NK-92 (cell line): ENCODE data around the gene BMP10.
"Not testable (repeated sequence)": the region's sequence is repeated elsewhere in the genome, so short reads cannot be mapped to it uniquely, and the experiment has no call there.

Source experiments
- DNase-seq: peaks from one replicate; lab custom pipeline; 2025; ENCODE audit not compliant: unreplicated experiment; lab: John Stamatoyannopoulos, UW

Gene BMP10

DNA sequence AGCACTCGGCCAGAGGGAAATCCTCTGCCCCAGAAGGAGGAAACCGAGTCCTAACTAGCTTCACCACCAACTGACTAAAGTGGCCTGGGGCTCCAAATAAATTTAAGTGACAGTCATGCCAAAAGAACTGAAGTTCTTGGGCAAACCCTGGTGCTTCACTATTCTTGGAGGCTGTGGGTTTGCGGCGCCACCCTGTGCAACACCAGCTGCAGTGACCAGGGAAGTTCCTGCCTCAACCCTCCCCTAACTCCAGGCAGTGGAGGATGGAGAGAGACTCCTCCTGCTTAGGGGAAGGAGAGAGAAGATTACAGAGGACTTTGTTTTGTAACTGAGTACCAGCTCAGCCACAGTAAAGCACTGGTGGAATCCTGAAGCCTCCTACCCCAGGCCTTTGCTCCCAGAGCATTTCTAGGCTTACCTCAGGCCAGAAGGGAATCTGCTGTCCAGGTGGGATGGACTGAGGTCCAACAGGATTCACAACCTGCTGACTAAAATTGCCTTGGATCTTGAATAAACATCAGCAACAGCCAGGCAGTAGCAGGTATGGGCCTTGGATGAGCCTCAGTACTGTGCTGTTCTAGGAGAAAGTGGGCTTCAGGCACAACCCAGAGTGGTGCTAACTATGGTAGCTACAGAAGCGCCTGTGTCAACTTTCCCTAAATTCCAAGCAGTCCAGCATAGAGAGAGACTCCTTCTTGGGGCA lies 29.4 kb upstream of the BMP10 start:
- no peak for DNase-seq

DNA sequence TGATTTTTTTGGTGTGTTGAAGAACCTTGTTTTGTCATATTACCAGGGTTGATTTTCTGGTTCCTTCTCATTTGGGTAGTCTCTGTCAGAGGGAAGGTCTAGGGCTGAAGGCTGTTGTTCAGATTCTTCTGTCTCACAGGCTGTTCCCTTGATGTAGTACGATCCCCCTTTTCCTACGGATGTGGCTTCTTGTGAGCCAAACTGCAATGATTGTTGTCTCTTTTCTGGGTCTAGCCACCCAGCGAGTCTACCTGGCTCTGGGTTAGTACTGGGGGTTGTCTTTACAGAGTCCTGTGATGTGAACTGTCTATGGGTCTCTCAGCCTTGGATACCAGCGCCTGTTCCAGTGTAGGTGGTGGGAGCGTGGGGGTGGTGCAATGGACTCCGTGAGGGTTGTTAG lies 24.8 kb upstream of the BMP10 start:
- not testable (repeated sequence) for DNase-seq

DNA sequence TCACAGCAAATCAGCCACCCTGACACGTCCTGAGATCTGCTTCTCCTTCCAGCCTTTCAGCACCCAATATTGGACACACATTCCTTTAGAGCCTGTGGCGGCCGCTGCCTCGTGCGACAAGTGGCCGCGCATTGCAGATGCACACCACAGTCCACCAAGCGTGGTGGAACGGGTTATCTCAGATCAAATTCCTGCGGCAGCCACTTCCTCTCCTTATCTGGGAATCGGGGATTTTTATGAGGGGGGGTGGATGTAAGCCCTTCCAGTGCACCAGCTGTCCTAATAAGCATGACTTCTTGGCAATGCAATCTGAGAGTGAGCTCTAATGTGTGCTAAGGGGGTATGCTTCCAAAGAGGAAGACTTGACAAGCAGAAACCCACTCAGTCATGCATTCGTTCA lies 18.3 kb upstream of the BMP10 start:
- no peak for DNase-seq

DNA sequence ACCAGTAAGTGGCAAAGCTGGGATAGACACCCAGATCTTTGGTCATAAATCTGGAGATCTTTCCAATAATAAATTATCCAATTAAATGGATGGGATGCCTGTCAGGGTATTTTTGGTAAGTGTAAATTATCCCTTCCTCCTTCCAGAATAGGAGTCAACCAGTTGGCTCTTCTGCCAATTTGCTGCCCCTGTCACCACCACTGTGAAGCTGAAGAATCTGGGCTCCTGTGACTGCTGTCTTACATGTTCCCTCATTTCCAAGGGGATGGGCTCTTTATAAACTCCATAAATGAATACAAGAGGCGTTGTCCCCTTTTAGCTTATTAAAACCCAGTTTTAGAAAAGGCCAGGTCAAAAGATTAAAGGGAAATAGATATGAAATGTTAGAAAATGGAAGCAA lies 17.8 kb upstream of the BMP10 start:
- no peak for DNase-seq

DNA sequence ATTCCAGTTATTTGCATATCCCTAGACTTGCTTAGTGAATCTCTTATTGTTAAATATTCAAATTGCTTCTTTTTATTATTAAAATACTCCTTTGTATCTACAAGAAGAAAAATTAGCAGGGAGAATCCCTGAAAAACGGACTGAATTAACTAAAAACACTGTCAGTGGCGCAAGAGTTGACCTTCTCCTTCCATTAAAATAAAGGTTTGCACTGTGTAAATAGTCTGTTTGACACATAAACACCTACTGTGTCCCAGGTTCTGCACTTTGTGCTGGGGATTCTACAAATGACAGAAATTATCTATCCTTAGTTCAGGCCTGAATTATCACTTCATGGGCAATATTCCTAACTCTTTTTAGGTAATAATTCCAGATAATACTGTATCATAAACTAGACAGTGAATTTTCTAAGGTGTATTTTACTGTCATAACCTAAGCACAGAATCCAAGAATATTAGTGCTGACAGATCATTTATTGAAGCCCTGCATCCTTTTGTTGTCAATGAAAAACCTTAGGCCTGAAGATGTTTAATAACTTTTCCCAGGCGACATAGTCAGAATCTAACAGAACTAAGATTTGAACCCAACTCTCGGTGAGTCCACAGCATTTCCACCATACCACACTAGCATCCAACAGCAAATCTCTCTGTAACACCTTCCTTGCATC lies 17.0 kb upstream of the BMP10 start:
- DNase-seq: no peak

DNA sequence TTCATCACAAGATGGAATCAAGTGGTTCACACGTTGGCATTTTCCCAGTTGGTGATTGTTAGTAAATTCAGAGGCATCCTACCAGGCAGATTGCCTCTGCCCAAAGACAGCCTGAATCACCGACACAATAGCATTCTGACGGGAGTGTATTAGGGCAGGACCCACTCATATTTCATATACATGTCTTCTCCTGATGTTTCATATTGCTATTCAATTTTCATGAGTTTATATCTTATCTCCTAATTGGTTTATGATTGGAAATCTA lies 14.5 kb upstream of the BMP10 start:
- no peak for DNase-seq

DNA sequence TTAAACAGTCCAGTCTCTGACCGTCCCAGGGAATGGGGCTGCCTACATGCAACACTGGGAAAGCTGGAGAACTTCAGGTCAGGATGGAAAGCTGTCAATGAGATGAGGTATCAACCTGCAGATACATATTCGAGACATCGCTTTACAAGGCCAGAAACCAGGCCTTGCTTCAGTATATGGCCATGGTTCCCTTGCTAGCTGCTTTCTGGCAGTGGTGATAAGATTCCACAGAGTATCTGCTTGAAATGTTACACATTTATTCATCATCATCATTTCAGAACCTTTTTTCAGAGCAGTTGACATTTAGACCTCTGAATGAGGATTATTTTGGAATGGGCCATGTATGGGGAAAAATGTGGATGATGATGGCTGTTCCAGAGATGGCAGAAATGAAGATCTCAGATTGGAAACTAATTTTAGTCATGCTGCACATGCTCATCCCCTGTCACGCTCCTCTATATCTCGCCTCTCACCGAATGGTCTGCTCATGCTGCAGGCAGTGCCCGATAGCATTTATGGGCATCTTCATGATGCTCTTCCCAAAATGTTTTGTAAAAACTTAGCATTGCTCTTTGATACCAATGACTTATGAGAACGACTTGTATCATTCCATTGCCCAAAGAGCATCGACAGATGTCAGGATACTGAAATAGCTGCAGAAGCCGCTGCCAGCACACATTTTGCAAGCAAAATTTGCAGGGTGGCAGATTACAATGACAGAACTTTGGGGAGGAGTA lies 14.0 kb upstream of the BMP10 start:
- no peak for DNase-seq

DNA sequence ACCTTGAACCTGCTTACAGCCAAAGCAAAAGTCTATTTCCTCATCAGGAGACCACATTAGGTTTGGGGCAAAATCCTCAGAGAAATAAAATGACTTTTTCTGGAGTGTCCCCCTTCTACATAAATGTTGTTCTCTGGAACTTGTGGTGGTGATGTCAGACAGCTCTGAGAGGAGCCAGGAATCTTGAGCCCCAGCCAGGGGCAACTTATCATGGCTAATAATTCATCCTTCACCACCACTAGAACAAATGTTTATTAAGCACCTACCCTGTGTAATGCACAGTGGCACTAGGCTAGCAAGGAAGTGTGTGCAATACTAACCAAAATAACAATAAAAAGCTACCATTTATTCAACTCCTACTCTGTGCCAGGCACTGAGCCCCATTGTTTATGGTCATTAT lies 9.0 kb upstream of the BMP10 start:
- DNase-seq: no peak

DNA sequence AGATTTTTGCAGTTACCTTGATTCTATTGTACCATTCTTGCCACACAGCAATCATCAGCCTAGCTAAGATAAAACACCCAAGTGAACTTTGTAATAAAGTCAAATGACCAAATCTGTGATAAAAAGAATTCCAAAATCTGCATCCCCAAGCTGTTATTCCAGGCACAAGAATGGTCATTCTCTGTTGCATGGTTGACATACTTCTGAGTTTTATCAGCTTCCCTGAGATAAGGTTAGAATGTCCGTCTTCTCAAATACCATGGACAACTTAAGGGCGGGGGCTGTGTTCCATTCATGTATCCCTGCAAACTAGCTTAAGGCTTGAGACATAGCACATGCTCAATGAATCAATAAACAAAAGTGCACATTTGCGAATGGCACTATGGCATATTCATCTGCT lies 8.1 kb upstream of the BMP10 start:
- no peak for DNase-seq

DNA sequence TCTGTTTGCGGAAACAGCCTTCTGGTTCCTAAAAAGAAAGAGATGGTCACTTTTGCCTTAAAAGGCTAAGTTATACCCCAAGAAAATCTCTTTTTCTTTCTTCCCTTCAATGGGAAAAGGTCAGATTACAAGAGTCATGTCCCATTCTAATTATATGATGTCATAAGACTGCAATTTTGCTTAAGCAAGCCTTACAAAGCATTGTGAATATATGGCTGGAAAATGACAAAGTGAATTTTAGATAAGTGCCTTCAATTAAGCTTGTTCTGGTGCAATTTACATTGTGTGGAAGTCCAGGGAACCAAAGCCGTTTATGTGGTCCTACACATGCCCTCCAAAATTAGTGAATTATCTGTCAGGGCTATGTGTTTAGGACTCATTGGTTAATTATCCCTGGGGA lies 7.6 kb upstream of the BMP10 start:
- no peak for DNase-seq

DNA sequence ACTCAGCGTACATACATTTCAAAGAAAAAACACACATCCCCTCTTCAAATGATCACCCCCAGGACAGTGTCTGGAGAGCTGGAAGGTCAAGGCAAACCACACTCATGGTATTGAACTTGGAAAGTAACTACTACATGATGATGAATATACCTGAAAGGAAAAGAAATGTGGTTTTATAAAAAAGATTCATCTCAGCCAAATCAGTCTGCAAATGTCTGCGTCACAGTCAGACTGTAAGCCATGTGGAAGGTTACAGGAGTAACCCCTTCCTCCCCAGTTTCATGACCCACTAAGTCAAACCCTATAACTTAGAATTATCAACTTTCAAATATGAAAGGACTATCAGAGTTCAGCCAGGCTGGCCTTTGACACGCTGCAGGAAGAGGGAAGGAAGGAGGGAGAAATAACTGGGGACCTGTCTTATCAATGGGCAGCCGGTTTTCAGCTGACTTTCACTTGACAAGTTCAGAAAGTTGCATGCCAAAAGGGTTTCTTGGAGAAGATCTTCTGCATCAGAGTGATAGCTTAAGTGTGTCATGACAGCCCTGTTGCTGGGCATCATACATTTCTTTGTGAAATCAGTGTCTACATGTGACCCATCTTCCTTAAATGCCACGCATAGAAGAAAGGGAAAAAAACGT lies 7.0 kb upstream of the BMP10 start:
- DNase-seq: no peak

DNA sequence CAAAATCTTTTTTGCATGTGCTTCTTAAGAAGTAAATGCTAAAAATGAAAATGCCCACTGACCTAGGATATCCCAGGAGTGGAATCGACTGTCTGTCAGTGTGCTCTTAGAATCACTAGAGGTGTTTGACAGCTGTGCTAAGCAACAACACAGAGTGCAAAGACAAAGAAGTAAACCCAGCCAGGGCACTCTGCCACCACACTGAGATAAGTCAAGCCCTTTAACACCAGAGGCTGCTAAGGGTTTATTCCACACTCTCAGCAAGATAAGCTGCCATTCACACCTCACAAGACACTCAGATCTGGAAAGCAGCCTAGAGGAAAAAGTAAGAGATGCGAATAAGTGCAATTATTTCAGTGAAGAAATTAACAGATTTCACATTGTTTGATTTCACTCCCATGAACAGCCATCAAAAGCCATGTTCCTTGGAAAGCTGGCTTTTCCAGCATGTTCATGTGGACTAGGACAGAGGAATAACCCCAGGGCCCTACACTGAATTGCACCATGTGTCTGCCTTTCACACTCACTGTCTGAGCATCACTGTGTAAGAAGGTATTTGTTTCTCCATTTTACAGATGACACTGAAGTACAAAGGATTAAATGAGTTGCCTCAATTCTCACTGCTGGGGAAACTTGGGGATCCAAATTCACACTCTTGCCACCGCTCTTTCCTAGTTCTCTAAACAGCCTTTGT lies 6.0 kb upstream of the BMP10 start:
- no peak for DNase-seq

DNA sequence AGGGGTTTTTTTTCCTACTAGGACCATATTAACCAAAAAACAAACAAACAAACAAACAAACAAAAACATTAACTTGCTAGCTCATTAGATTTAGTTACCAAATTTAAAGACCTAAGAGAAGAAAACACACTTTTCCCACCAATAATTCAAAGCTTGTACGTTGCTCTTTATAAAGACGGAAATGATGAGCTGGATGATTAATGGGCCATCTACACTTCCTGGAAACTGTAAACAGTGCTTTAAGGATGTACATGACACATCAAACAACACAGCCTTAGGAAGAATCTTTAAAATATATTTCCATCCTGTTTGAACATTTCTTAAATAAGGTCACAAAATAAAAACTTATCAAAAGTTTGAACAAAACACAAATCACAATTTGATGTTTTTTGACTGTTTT lies 982 bp downstream of the BMP10 start:
- DNase-seq: no peak

DNA sequence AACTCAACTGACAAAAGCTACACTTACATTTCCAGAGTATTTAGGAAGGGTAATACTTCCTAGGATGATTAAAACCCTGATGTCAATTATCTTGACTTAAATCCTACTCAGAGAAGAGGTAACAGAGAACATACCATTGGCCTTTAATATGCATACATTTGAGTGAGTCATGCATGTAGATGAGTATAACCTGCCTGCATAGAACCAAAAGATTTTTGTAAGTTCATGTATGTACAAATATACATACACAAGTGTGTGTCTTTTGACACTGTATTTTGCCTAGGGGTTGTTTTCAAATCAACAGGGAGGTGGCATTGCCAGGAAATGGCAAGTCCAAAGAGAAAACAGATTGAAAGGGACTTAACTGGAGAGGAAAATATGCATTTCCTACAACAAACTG lies 6.1 kb downstream of the BMP10 start:
- DNase-seq: no peak

DNA sequence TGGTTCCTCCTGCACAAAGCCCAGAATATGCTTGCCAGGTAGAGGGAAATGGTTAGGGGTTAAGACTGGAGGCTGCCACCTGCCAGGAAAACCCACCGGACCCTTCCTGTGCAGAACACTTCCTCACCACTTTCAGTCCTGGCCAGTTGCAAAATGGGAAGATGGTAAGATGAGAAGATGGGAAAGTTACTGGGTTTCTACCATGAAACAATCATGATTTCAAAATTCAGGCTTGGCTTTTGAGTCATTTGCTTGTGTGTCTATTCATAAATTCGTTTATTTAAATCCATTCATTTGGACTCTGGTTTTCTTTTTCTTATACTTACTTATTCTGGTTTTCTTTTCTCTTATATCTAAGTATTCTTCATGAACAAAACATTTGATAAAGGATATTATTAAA lies 7.2 kb downstream of the BMP10 start:
- no peak for DNase-seq

DNA sequence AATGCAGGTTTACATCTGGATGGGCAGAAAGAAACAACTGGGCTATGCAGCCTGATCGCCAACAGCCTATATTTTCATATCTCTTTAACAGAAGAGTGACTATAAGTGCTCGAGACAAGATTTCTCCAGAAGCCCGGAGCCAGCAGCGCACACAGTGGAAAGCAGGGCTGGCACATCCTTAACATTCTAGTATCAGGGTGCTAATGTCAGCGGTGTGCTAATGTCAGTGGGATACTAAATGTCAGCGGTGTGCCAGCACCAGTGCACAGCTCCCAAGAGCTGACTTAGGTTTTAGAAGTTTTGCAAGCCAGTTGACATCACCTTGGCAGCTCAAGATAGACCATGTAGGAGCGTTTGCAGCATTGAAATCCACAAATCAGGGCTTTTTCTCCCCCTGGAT lies 8.3 kb downstream of the BMP10 start:
- no peak for DNase-seq

DNA sequence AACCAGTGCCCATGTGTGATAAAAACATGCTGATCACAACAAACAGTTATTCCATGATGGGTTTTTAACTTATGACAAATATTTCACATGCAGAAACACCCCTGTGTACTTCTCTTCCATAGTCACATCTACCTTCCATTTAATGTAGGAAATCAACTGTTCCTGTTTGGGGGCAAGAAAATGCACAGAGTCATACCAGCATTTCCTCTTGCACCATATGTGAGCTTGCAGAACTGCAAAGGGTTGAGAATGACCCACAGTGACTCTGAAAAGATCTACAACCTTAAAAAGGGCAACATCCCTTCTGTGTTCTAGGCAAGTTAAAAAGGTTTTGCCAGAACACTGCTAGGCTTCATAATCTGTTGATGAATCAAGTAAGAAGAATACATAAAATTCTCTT lies 9.9 kb downstream of the BMP10 start:
- no peak for DNase-seq

DNA sequence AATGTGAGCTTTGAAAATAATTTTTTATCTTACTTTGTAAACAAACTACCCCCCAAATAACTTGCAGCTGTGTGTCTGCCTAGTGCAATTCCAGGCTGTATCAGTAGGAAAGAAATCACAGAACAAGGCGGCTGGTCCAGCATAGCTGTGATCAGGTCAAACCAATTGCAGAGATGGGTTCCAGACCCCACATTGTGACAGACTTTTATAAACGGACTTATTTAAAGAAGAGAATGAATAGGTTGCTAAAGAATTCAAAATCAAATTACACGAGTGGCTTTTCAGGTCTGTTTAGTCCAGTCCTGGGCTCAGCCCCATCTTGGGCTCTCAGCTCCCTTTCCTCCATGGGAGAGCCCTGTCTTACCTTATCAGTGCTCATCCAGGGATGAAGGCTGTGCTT lies 11.1 kb downstream of the BMP10 start:
- DNase-seq: no peak

DNA sequence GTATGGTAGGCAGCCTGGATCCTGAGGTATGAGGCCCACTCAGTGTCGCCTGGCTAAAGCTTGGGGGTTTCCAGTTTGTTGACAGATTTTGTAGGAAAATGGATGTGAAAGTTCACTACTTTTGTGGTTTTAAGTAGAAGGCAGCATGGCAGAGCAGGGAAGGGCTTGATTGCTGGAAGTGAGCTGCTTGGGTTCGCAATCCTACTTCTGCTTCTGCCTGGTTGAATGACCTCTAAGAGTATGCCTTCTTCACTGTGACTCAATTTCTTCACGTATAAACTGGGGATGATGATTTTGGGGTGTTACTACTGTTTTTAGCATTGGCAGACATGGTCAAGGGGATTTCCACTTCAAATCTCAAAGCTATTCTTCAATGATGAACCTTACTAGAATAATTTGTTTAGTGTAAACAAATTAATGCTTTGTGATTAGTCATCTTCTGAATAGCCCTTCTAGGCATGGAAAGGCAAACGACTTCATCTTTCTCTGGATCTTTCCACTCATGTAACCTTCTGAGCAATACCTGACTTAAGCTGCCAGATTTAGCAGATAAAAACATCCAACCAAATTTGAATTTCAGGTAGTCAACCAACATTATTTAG lies 13.2 kb downstream of the BMP10 start:
- no peak for DNase-seq

DNA sequence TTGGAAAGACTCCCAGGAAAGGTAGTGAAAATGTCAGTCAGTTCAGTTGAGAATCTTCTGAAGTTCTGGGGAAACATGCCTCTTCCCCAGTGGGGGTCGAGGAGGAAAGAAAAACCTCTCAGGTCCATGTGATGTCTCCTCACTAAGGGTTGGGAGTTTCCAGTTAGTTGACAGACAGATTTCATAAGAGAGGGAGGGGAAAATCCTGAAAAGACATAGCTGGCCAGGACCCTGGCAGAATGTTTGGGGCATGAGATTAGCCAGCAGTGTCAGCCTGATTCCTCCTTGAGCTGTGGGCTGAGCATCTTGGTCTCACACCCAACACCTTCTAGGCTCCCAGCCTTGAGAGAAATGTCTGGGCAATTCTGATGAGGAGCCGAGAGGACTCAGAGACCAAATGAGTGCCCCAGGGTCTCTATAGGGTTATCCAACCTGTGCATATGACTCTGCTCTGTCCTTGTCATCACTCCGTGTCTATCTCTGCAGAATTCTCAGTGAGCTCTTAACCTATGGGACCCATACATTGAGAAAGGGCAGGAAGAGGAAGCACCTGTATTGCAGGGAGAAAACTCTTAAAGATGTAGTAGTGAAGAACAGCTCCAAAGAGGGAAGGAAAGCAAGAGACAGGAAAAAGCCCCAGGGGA lies 13.9 kb downstream of the BMP10 start:
- DNase-seq: no peak

DNA sequence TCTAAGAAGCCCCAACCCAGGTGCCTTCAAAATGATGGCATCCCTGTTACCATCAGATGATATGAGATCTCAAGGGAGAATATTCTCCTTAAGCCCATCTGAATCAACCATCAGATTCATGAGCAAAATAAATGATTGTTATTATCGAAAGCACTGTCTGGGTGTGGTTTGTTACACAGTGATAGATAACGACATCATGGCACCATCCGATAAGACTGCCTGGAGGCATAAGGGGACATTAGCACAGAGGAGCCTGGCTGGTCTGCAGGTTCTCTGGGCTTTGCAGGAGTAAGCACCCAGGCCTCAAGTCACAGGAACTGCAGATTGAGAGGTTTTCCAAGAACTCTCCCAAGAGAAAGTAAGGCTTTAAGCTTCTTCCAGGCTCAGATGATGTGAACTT lies 15.6 kb downstream of the BMP10 start:
- DNase-seq: no peak
